Activated CD4-positive, alpha-beta T cell treated with anti-CD3 and anti-CD28 coated beads, Interleukin-2, amount 10 ng/mL, durations not matched to agents 24 days and 14 days (primary cell): ENCODE results near the gene LINGO4. TPM values are rescaled to one million over a fixed set of nuclear protein-coding genes. Genes with fewer than 3 reads are reported as not detected.

Experiments
- DNase-seq: peaks from one replicate; pipeline ENCODE4 v3.0.0; 2022
- H3K27ac Mint-ChIP-seq: one replicate; pipeline ENCODE4 v1.8.0; 2022; ENCODE audit warnings: mild to moderate bottlenecking, mixed read lengths
- H3K27me3 Mint-ChIP-seq: one replicate; pipeline ENCODE4 v1.8.0; 2022; ENCODE audit warnings: mixed read lengths
- H3K36me3 Mint-ChIP-seq: one replicate; pipeline ENCODE4 v1.8.0; 2022; ENCODE audit warnings: low read depth, mild to moderate bottlenecking, mixed read lengths
- H3K4me1 Mint-ChIP-seq: one replicate; pipeline ENCODE4 v1.8.0; 2021; ENCODE audit warnings: mixed read lengths
- H3K4me3 Mint-ChIP-seq: one replicate; pipeline ENCODE4 v1.8.0; 2022; ENCODE audit warnings: mild to moderate bottlenecking, moderate library complexity, mixed read lengths
- H3K9me3 Mint-ChIP-seq: one replicate; pipeline ENCODE4 v1.8.0; 2021; ENCODE audit warnings: mixed read lengths
- intact Hi-C: fragments of 100-400 bp; cut with micrococcal nuclease; formaldehyde crosslinking; loops from one replicate; pipeline ENCODE4 v1.15.1; 2023
- total RNA-seq: library from RNA; stranded (reverse); gene quantifications from 2 replicates; pipeline ENCODE4 v1.2.3, GENCODE V29; 2022

The LINGO4 gene
- total RNA-seq, 1 donor from 2014 or later, result not detected

- no peaks in the 10 kb centered on the region for H3K36me3 Mint-ChIP-seq
- no peaks in the 10 kb centered on the region for H3K9me3 Mint-ChIP-seq
- peak overlapping the region; percentile 18 for H3K4me3 Mint-ChIP-seq
- DNase-seq, result peak; percentile 78
- intact Hi-C loops, result no loop called here
- peaks cover 31% of the 10 kb centered on the region for H3K4me1 Mint-ChIP-seq
- H3K27ac Mint-ChIP-seq, result peak overlapping the region; percentile 30
- H3K27me3 Mint-ChIP-seq, result no peaks in the 10 kb centered on the region
These were observed 10.6 kb upstream of the LINGO4 start for GRCh38 chr1:151815716-151816327.

- H3K36me3 Mint-ChIP-seq, result no peaks in the 10 kb centered on the region
These were observed 9.8 kb upstream of the LINGO4 start for GRCh38 chr1:151814971-151815545.

GRCh38 chr1:151814426-151814825 is 9.2 kb upstream of the LINGO4 start:
- H3K36me3 Mint-ChIP-seq, result no peaks in the 10 kb centered on the region
- no peak overlapping the region for H3K27ac Mint-ChIP-seq
- no peak overlapping the region for H3K4me3 Mint-ChIP-seq
- intact Hi-C loops, result no loop called here
- H3K4me1 Mint-ChIP-seq, result peaks cover 18% of the 10 kb centered on the region
- H3K27me3 Mint-ChIP-seq, result no peaks in the 10 kb centered on the region
- no peaks in the 10 kb centered on the region for H3K9me3 Mint-ChIP-seq
- no peak for DNase-seq

More at GRCh38 chr1:151814971-151815545, 9.8 kb upstream of the LINGO4 start:
- intact Hi-C loops, result no loop called here
- H3K4me1 Mint-ChIP-seq, result peaks cover 23% of the 10 kb centered on the region
- DNase-seq, result no peak
- no peaks in the 10 kb centered on the region for H3K27me3 Mint-ChIP-seq
- H3K4me3 Mint-ChIP-seq, result no peak overlapping the region
- H3K27ac Mint-ChIP-seq, result no peak overlapping the region
- no peaks in the 10 kb centered on the region for H3K9me3 Mint-ChIP-seq

GRCh38 chr1:151813271-151813977 is 8.2 kb upstream of the LINGO4 start:
- peaks cover under 1% of the 10 kb centered on the region for H3K27me3 Mint-ChIP-seq
- intact Hi-C loops, result no loop called here
- H3K9me3 Mint-ChIP-seq, result no peaks in the 10 kb centered on the region
- no peak overlapping the region for H3K4me3 Mint-ChIP-seq
- peaks cover 18% of the 10 kb centered on the region for H3K4me1 Mint-ChIP-seq
- no peaks in the 10 kb centered on the region for H3K36me3 Mint-ChIP-seq
- H3K27ac Mint-ChIP-seq, result no peak overlapping the region
- DNase-seq, result no peak

GRCh38 chr1:151811181-151811580 is 6.0 kb upstream of the LINGO4 start:
- Mint-ChIP-seq H3K4me1 (peaks cover 12% of the 10 kb centered on the region), H3K27ac (no peak overlapping the region), H3K9me3 (no peaks in the 10 kb centered on the region), H3K4me3 (no peak overlapping the region), H3K27me3 (peaks cover 3% of the 10 kb centered on the region), H3K36me3 (no peaks in the 10 kb centered on the region)
- intact Hi-C loops, result no loop called here
- DNase-seq, result no peak

- Mint-ChIP-seq H3K27me3 (peaks cover 3% of the 10 kb centered on the region), H3K4me3 (no peak overlapping the region), H3K27ac (no peak overlapping the region), H3K4me1 (peaks cover 4% of the 10 kb centered on the region), H3K36me3 (no peaks in the 10 kb centered on the region), H3K9me3 (no peaks in the 10 kb centered on the region)
- intact Hi-C loops, result no loop called here
- DNase-seq, result no peak
These were observed 4.9 kb upstream of the LINGO4 start for GRCh38 chr1:151809985-151810556.

- no peak overlapping the region for H3K4me3 Mint-ChIP-seq
- H3K27ac Mint-ChIP-seq, result no peak overlapping the region
- peaks cover 6% of the 10 kb centered on the region for H3K27me3 Mint-ChIP-seq
- intact Hi-C loops, result no loop called here
- H3K36me3 Mint-ChIP-seq, result no peaks in the 10 kb centered on the region
- no peaks in the 10 kb centered on the region for H3K9me3 Mint-ChIP-seq
- peaks cover 4% of the 10 kb centered on the region for H3K4me1 Mint-ChIP-seq
- no peak for DNase-seq
These were observed 4.2 kb upstream of the LINGO4 start for GRCh38 chr1:151809290-151809984.

GRCh38 chr1:151807766-151808165 is 2.5 kb upstream of the LINGO4 start:
- no peak overlapping the region for H3K27ac Mint-ChIP-seq
- peaks cover 10% of the 10 kb centered on the region for H3K27me3 Mint-ChIP-seq
- intact Hi-C loops, result no loop called here
- H3K4me1 Mint-ChIP-seq, result peaks cover 3% of the 10 kb centered on the region
- no peaks in the 10 kb centered on the region for H3K9me3 Mint-ChIP-seq
- DNase-seq, result no peak
- H3K4me3 Mint-ChIP-seq, result no peak overlapping the region
- no peaks in the 10 kb centered on the region for H3K36me3 Mint-ChIP-seq

GRCh38 chr1:151807131-151807530 is 1.9 kb upstream of the LINGO4 start:
- no peak for DNase-seq
- H3K27ac Mint-ChIP-seq, result no peak overlapping the region
- intact Hi-C loops, result no loop called here
- no peaks in the 10 kb centered on the region for H3K36me3 Mint-ChIP-seq
- no peak overlapping the region for H3K4me3 Mint-ChIP-seq
- no peaks in the 10 kb centered on the region for H3K9me3 Mint-ChIP-seq
- H3K4me1 Mint-ChIP-seq, result peaks cover 2% of the 10 kb centered on the region
- H3K27me3 Mint-ChIP-seq, result peaks cover 10% of the 10 kb centered on the region

- H3K4me1 Mint-ChIP-seq, result peaks cover 2% of the 10 kb centered on the region
- H3K4me3 Mint-ChIP-seq, result no peak overlapping the region
- peaks cover 10% of the 10 kb centered on the region for H3K27me3 Mint-ChIP-seq
- H3K36me3 Mint-ChIP-seq, result no peaks in the 10 kb centered on the region
- no peak overlapping the region for H3K27ac Mint-ChIP-seq
- no peak for DNase-seq
- H3K9me3 Mint-ChIP-seq, result no peaks in the 10 kb centered on the region
- intact Hi-C loops, result no loop called here
These were observed 951 bp upstream of the LINGO4 start for GRCh38 chr1:151806170-151806569.

GRCh38 chr1:151803915-151804314 is 1.3 kb downstream of the LINGO4 start:
- no peak overlapping the region for H3K27ac Mint-ChIP-seq
- H3K9me3 Mint-ChIP-seq, result no peaks in the 10 kb centered on the region
- intact Hi-C loops, result loop anchor here (5.0 kb wide), 1 partner anchor 62 kb away; no protein-coding TSS in a partner anchor
- H3K4me3 Mint-ChIP-seq, result no peak overlapping the region
- peaks cover 24% of the 10 kb centered on the region for H3K27me3 Mint-ChIP-seq
- H3K4me1 Mint-ChIP-seq, result peaks cover 5% of the 10 kb centered on the region
- H3K36me3 Mint-ChIP-seq, result no peaks in the 10 kb centered on the region
- no peak for DNase-seq

- H3K27me3 Mint-ChIP-seq, result peaks cover 22% of the 10 kb centered on the region
- DNase-seq, result no peak
- H3K9me3 Mint-ChIP-seq, result no peaks in the 10 kb centered on the region
- H3K4me1 Mint-ChIP-seq, result peaks cover 5% of the 10 kb centered on the region
- H3K36me3 Mint-ChIP-seq, result no peaks in the 10 kb centered on the region
- no peak overlapping the region for H3K27ac Mint-ChIP-seq
- intact Hi-C loops, result loop anchor here (5.0 kb wide), 1 partner anchor 61 kb away; no protein-coding TSS in a partner anchor
- no peak overlapping the region for H3K4me3 Mint-ChIP-seq
These were observed 2.1 kb downstream of the LINGO4 start for GRCh38 chr1:151803164-151803563.

- Mint-ChIP-seq H3K27ac (no peak overlapping the region), H3K9me3 (no peaks in the 10 kb centered on the region), H3K36me3 (no peaks in the 10 kb centered on the region), H3K4me3 (no peak overlapping the region), H3K27me3 (peaks cover 22% of the 10 kb centered on the region), H3K4me1 (peaks cover 3% of the 10 kb centered on the region)
- no peak for DNase-seq
- intact Hi-C loops, result loop anchor here (5.0 kb wide), 1 partner anchor 60 kb away; no protein-coding TSS in a partner anchor
These were observed 2.8 kb downstream of the LINGO4 start for GRCh38 chr1:151802372-151802771.
